Suprapubic skin (tissue), 4 donors: Measurements from ENCODE around the gene ELANE. TPM values are rescaled to one million over a fixed set of nuclear protein-coding genes. Genes with fewer than 3 reads are reported as not detected.

Source experiments
- DNase-seq, 2 donors: peaks; one replicate each; pipeline ENCODE4 v3.0.0-alpha.2; 2019; ENCODE audit warnings: low spot score in 2 of 2
- H3K27ac ChIP-seq: fragments of 200-600 bp; sonication (generic); one replicate; pipeline ENCODE4 v1.5.1; 2019
- H3K27me3 ChIP-seq: fragments of 200-600 bp; sonication (generic); one replicate; pipeline ENCODE4 v1.5.1; 2019
- H3K36me3 ChIP-seq: fragments of 200-600 bp; sonication (generic); one replicate; pipeline ENCODE4 v1.5.1; 2019
- H3K4me1 ChIP-seq: fragments of 200-600 bp; sonication (generic); one replicate; pipeline ENCODE4 v1.5.1; 2019
- H3K4me3 ChIP-seq: fragments of 200-600 bp; sonication (generic); one replicate; pipeline ENCODE4 v1.5.1; 2019; ENCODE audit warnings: mild to moderate bottlenecking
- H3K9me3 ChIP-seq: fragments of 200-600 bp; sonication (generic); one replicate; pipeline ENCODE4 v1.5.1; 2019
- EP300 ChIP-seq: sonication (generic); formaldehyde crosslinking; IDR thresholded peaks from one replicate; pipeline ENCODE4 v1.6.1; 2017; ENCODE audit warnings: antibody characterized with exemption
- POLR2A ChIP-seq, 2 donors: fragments of 450-650 bp; IDR thresholded peaks; one replicate each; pipeline ENCODE4 v1.6.1; 2017; ENCODE audit warnings: antibody characterized with exemption in 2 of 2, mild to moderate bottlenecking in 2 of 2, moderate library complexity in 2 of 2
- POLR2AphosphoS5 ChIP-seq, 3 donors: sonication (generic); formaldehyde crosslinking; IDR thresholded peaks; one replicate each; pipeline ENCODE4 v1.6.1; 2017; ENCODE audit warnings: antibody characterized with exemption in 3 of 3
- WGBS: methylation state at CpG from one replicate; pipeline ENCODE4 v1.1.5; 2018; 5-methylcytosine and 5-hydroxymethylcytosine counted together
- total RNA-seq, 4 donors: library from RNA; depleted of rRNA; stranded (reverse); fragments of >200 nt; gene quantifications; one replicate each; pipeline ENCODE4 v1.1.0, GENCODE V29; 2016
- TF ChIP-seq, protein P1 (sequence below), 2 donors: fragments of 200-600 bp in 1 of 2; fragments of 450-650 bp in 1 of 2; sonication (generic) in 1 of 2; IDR thresholded peaks; one replicate each; pipeline ENCODE4 v1.5.1; 2016 to 2019; ENCODE audit warnings: antibody characterized with exemption in 2 of 2, mild to moderate bottlenecking in 1 of 2, moderate library complexity in 1 of 2

The ELANE gene
- total RNA-seq, 4 donors from 2014 or later: 0.79 TPM; not detected in 3

DNA sequence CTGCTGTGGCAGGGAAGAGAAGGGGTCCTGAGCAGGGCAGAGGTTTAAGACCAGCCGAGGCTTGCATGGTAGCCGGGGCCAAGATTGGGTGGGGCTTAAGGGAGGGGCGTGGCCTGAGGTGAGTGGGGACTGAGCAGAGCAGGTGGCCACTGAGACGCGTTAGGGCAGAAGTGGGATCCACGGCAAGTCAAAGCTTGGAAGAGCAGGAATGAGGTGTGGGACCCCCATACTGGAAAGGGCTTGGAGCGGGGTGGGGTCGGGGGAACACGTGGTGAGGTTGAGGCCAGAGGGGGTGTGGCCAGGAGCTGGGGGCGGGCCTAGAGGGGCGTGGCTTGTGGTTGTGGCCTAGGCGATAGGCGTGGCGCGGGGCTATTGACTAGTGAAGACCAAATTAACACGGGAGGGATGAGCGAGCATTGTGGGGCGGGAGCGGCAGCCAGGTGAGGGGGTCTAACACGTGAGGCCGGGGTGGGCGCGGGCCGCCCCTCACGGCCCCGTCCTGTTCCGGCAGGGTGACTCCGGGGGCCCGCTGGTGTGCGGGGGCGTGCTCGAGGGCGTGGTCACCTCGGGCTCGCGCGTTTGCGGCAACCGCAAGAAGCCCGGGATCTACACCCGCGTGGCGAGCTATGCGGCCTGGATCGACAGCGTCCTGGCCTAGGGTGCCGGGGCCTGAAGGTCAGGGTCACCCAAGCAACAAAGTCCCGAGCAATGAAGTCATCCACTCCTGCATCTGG is 10.6 kb downstream of the ELANE start:
- Histone ChIP-seq H3K4me3 (peak overlapping the region; percentile 26), H3K36me3 (peaks cover 4% of the 10 kb centered on the region), H3K27me3 (no peaks in the 10 kb centered on the region), H3K9me3 (no peaks in the 10 kb centered on the region), H3K4me1 (peaks cover 44% of the 10 kb centered on the region), H3K27ac (no peak overlapping the region)
- TF ChIP-seq POLR2A (IDR thresholded peaks at IDR 0.05) (no peak), EP300 (no peak), POLR2AphosphoS5 (IDR thresholded peaks at IDR 0.05) (no peak)
- TF ChIP-seq, protein P1, sequence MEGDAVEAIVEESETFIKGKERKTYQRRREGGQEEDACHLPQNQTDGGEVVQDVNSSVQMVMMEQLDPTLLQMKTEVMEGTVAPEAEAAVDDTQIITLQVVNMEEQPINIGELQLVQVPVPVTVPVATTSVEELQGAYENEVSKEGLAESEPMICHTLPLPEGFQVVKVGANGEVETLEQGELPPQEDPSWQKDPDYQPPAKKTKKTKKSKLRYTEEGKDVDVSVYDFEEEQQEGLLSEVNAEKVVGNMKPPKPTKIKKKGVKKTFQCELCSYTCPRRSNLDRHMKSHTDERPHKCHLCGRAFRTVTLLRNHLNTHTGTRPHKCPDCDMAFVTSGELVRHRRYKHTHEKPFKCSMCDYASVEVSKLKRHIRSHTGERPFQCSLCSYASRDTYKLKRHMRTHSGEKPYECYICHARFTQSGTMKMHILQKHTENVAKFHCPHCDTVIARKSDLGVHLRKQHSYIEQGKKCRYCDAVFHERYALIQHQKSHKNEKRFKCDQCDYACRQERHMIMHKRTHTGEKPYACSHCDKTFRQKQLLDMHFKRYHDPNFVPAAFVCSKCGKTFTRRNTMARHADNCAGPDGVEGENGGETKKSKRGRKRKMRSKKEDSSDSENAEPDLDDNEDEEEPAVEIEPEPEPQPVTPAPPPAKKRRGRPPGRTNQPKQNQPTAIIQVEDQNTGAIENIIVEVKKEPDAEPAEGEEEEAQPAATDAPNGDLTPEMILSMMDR (IDR thresholded peaks at IDR 0.05): no peak
- WGBS: 23% methylated on average over 27 of the region's 48 CpGs
- DNase-seq: no peak

DNA sequence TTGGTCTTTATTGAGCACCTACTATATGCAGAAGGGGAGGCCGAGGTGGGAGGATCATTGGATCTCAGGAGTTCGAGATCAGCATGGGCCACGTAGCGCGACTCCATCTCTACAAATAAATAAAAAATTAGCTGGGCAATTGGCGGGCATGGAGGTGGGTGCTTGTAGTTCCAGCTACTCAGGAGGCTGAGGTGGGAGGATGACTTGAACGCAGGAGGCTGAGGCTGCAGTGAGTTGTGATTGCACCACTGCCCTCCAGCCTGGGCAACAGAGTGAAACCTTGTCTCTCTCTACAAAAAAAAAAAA is 11.2 kb downstream of the ELANE start:
- peaks cover 45% of the 10 kb centered on the region for H3K4me1 ChIP-seq
- no peak for TF ChIP-seq POLR2A (IDR thresholded peaks at IDR 0.05)
- TF ChIP-seq POLR2AphosphoS5 (IDR thresholded peaks at IDR 0.05): no peak
- no peak for TF ChIP-seq EP300
- TF ChIP-seq, protein P1 (IDR thresholded peaks at IDR 0.05): no peak
- H3K4me3 ChIP-seq: no peak overlapping the region
- no peaks in the 10 kb centered on the region for H3K9me3 ChIP-seq
- DNase-seq: no peak
- no peak overlapping the region for H3K27ac ChIP-seq
- WGBS: 67% methylated on average over 7 of the region's 7 CpGs
- H3K27me3 ChIP-seq: no peaks in the 10 kb centered on the region
- peaks cover 9% of the 10 kb centered on the region for H3K36me3 ChIP-seq

DNA sequence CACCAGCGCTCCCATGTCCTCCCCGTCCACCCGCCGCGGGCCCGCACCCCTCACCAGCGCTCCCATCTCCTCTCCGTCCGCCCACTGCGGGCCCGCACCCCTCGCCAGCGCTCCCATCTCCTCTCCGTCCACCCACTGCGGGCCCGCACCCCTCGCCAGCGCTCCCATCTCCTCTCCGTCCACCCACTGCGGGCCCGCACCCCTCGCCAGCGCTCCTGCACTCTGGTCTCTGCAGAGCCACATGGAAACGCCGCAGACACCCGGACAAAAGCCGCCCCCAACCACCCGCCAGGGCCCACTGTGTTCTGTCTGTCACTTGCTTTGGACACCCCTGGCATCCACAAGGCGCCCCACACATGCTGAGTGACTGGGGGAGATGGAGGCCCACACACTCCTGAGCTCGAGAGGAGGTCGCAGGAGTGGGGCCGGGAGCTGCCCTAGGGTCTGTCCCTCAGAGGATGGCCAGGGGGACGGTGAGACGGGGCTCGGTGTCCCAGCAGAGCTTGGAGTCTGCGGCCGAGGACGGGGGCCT is 14.7 kb downstream of the ELANE start:
- no peaks in the 10 kb centered on the region for H3K27me3 ChIP-seq
- no peaks in the 10 kb centered on the region for H3K9me3 ChIP-seq
- no peak for DNase-seq
- no peak overlapping the region for H3K4me3 ChIP-seq
- peaks cover 33% of the 10 kb centered on the region for H3K4me1 ChIP-seq
- TF ChIP-seq POLR2A (IDR thresholded peaks at IDR 0.05): no peak
- no peak for TF ChIP-seq EP300
- TF ChIP-seq, protein P1 (IDR thresholded peaks at IDR 0.05): no peak
- no peak for TF ChIP-seq POLR2AphosphoS5 (IDR thresholded peaks at IDR 0.05)
- H3K27ac ChIP-seq: no peak overlapping the region
- 81% methylated on average over 34 of the region's 38 CpGs for WGBS
- H3K36me3 ChIP-seq: peaks cover 38% of the 10 kb centered on the region

DNA sequence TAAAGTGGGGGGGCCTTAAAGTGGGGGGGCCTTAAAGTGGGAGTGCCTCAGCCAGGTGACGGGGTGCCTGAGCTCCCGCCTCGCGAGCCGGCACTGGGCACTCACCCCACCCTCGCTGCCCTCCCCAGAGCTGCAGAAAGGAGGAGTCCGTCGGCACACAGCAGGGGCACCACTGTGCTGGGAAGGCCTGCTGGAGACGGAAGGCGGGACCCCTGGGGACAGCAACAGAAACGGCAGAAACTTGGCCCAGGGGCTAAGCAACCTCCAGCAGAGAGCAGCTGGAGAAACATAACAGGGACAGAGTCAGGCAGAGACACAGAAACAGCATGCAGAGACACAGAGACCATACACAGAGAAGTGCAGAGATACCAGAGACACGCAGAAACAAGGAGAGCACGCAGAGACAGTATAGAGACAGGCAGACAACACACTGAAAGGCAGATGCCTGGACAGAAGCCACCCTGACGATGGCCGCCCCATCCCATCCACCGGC is 15.2 kb downstream of the ELANE start:
- TF ChIP-seq POLR2A (IDR thresholded peaks at IDR 0.05): no peak
- TF ChIP-seq, protein P1 (IDR thresholded peaks at IDR 0.05): no peak
- no peak for TF ChIP-seq POLR2AphosphoS5 (IDR thresholded peaks at IDR 0.05)
- TF ChIP-seq EP300: no peak
- no peak overlapping the region for H3K4me3 ChIP-seq
- H3K4me1 ChIP-seq: peaks cover 33% of the 10 kb centered on the region
- 65% methylated on average over 16 of the region's 16 CpGs for WGBS
- no peak overlapping the region for H3K27ac ChIP-seq
- no peaks in the 10 kb centered on the region for H3K27me3 ChIP-seq
- no peak for DNase-seq
- no peaks in the 10 kb centered on the region for H3K9me3 ChIP-seq
- H3K36me3 ChIP-seq: peaks cover 38% of the 10 kb centered on the region

DNA sequence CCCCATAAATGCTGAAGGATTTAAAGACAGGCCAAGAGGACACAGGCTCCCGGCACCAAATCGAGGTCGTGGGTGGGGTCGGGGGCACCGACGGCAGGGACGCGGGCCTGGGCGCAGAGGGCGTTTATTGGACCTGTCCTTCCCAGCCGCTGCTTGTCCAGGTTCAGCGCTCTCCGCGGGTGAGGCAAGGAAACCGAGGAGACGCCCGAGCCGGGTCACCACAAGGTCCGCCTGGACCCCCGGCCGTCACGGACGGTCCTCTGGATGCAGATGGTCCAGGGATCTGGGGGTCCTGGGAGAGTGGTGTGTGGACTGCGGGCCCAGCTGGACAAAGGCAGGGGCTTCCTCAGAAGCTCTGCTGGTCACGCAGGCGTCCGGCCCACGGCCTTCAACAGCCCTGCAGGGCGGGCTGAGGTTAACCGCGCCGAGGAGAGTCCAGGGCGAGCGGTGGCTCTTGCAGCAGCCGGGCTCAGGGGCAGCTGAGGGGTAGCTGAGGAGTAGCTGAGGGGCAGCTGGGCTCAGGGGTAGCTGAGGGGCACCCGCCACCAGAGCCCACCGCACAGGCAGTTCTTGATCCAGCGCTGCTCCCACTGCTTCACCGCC is 15.9 kb downstream of the ELANE start:
- Histone ChIP-seq H3K4me1 (peaks cover 31% of the 10 kb centered on the region), H3K36me3 (peaks cover 38% of the 10 kb centered on the region), H3K9me3 (no peaks in the 10 kb centered on the region), H3K27me3 (no peaks in the 10 kb centered on the region), H3K27ac (no peak overlapping the region), H3K4me3 (no peak overlapping the region)
- DNase-seq: no peak
- 89% methylated on average over 16 of the region's 39 CpGs for WGBS
- TF ChIP-seq EP300: no peak
- no peak for TF ChIP-seq POLR2A (IDR thresholded peaks at IDR 0.05)
- TF ChIP-seq, protein P1 (IDR thresholded peaks at IDR 0.05): no peak
- TF ChIP-seq POLR2AphosphoS5 (IDR thresholded peaks at IDR 0.05): no peak
